Measurements from ENCODE around the gene SPTBN1.

Gene SPTBN1

DNA sequence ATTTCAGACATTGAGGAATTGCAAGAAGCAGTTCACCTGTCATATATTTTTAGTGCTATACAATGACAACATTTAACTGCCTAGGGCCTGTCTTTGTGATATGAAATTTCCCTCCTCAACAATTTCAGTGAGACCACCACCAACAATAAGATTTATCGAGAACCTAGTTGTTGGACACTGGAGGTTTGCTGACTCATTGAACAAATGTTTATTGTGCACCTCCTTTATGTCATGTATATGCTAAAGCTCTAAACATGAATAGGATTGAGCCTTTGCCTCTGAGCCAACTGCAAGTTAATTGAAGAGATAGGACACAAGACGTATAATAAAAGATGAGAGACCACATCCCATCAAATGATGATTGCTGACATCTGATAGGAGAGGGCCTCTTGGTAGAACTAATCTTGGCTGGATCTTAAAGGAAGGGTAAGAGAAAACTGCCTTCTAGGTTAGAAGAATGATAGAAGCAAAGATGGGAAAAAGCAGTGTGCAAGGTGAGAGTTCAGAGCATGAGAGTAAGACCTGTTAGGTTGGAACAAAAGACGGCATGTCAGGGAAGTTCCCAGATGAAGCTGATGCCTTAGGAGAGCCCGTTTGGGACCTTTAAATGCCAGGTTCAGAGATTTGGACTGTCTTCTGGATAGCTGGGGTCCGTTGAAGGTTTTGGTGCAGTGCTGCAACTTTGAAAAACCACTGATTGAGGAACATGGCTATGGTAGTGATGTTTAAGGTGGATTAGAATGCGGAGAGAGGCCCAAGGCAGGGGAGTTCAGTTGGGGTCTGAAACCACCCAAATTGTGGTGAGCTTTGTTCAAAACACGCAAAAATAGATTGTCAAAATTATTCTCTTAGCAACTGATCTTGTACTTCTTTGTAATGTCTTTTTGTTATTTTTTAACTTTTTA is 134.3 kb downstream of the SPTBN1 start:
- no peak for DNase-seq (ENCODE audit: low read depth)

- no peak for DNase-seq (ENCODE audit: low read depth)
These were observed 135.4 kb downstream of the SPTBN1 start for GRCh38 chr2:54591551-54591950.

GRCh38 chr2:54593249-54593648 is 137.1 kb downstream of the SPTBN1 start:
- DNase-seq (ENCODE audit: low read depth), result no peak

GRCh38 chr2:54594048-54594447 is 137.9 kb downstream of the SPTBN1 start:
- DNase-seq (ENCODE audit: low read depth), result no peak

DNA sequence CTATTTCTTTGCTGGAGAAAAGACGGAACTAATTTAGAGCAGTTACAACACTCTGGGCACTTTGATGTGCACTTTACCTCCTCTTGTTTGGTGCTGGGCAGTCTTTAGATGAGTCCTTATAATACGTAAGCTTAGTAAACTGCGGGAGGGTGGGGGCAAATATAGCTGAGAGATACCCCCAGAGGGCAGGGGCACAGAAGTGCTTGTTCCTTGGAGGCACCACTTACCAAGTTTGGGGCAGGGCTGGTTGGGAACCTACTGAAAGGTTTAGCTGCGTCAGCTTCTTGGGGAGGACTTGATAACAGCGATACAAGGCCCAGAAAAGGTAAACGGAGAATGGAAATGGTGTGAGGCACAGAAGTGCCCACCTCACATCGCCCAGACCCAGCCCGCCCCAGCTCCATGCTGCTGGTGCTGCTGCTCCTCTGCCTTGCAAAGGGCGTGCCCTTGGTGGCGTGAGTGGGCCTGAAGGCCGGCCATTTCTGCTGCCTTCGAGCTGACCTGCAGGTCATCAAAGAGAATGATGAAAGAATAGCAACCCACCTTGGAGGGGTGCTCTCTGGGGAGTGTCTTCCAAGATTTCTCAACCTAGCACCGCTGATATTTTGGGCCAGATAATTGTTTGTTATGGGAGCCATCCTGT is 139.2 kb downstream of the SPTBN1 start:
- no peak for DNase-seq (ENCODE audit: low read depth)

DNA sequence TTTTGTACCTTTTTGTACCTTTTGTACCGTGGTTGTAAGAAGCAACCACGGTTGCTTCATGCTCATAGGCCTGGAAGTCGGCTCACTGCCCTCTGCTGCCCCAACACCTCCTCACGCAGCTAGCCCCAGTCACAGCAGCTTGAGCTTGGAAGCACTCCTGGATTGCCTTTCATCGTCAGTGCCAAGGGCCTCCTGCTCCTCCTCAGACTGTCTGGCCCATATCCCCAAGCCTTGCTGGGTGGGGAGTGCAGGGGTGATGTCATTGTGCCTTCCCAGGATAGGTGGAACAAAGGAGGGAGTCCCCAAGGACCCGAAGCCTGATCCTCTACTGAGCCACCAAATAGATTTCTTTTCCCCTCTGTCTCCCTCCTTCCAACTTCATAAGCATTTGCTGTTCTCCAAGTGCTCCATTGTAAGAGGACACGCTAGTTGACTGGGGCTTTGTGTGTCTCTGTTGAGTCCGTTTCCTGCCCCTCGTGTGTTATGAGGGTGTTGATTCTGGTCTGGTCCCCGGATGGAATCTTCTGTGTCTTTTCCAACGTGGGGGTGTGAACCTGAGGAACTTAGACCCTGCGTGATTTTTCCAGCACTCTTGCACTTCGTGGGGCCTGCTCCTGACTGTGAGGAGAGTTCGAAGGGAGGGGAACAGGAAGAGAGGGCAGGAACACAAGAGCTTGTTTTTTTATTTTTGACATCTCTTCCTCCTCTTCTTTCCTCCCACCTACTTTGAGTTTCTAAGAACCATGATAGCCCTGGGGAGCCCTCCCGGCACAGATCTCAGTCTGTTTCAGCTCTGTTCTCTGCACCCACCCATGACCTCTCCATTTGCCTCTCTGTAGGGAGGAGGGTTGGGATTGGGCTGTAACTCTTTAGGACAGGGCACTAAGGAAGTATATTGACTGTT is 140.1 kb downstream of the SPTBN1 start:
- no peak for DNase-seq (ENCODE audit: low read depth)

DNA sequence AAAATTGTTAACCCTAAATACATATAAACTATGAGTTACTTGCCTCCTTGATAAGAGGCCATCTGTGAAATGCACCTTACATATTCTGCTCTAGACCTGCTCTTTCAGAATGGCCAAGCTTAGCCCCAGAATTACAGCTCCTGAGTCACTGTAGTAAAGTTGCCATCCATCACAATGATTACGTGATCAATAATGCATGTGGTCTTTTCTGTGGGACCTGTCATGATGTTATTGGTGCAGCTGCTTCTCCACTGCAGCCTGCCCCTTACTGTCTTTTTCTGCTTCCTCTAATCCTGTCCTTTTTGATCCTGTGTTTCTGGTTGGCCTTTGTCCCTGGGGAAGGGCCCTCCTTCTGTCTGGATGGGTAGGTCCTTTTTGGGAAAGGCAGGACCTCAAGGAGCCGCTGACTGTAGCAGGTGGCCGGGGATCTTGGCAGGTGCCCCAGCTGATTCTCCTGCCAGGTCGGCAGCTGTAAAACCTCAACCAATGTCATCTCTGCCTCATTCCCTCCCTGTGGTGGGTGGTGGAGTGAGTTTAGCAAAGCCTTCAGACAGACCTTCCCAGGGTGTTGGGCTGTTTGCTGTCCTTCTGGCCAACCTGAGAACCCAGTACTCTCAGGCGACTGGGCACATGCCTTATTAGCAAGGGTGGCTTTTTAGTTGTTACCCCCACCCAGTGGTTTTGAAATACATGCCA is 141.2 kb downstream of the SPTBN1 start:
- DNase-seq (ENCODE audit: low read depth), result no peak

GRCh38 chr2:54598347-54599325 is 142.5 kb downstream of the SPTBN1 start:
- no peak for DNase-seq (ENCODE audit: low read depth)

DNA sequence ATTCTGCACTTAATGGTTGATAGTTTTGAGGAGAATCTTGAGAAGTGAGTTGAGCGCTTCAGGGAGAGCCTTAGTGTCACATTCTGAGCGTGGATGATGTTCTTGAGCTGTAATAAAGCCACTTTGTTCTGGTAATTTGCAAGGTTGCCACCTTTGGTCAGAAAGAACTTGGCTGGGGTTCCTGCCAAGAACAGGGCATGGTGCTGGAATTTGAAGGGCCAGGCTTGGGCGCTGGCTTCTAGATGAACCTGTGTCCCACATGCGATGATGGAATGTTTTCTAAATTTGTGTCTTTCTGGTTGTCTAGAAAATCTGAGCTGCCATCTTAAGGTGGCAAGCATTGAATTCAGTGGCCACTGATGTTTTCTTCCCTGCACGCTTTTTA is 143.2 kb downstream of the SPTBN1 start:
- peak; percentile 38 for DNase-seq (ENCODE audit: low read depth)

- peak; percentile 61 for DNase-seq (ENCODE audit: low read depth)
These were observed 143.8 kb downstream of the SPTBN1 start for GRCh38 chr2:54599914-54600313.

DNA sequence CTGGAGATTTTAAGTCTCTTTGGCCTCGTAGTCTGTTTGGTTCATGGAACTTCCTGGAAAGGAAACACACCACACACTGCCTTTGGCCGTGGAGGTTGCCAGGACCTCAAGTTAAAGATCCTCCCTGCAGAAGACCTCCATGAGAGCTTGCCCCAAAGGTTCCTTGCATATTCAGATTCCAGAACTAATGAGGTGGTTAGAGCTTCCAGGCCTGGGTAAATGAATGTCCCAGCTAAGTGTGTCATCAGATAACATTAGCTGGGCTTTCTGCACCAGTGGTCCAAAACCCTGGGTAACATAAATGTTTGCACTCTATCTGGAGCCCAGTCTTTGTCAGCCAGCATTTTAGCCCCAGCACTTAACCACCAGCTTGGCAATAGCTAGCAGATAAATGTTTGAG is 145.2 kb downstream of the SPTBN1 start:
- no peak for DNase-seq (ENCODE audit: low read depth)

DNA sequence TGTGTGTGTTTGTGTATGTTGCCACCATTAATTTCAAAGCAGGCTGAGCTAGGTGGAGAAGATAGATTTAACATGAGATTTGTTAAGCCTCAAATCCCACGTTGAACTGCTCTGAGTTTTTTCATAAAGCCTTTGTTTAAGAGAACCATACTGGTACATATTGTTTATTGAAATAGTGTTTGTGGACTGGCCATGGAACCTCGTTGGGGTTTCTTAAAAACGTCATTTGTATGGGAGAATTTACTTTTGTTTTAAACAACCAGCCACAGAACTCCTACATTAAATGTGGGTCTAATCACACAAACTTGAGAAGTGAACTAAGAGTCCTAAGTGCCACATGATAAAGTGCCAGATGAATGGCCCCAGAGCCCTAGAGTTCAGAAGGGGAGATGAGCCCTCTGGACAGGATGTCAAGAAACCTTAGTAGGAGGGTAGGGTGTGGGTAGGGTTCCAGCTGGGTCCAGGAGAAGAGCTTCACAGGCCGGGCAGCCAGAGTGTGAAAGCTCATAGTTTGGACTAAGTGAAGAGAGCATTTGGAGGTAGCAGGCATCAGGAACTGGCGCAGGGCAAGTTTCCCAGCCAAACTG is 146.7 kb downstream of the SPTBN1 start:
- no peak for DNase-seq (ENCODE audit: low read depth)

DNA sequence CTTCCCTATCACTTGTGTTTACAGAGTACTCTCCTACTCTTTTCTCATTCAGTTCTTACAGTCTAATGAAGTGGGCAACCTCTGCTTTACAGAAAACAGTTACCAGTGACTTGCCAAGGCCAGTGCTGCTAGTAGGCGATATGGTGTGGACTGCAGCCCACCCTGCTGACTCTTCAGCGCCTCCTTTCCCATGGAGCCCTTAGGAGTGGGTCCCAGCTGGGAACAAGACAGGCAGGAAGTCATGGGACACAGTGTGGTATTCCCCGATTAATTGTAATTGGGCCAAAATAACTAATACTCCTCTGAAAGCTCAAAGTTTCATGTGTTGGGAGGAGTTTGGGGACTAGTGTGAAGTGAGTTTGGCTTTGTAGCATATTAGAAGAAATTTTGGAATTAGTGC is 147.2 kb downstream of the SPTBN1 start:
- DNase-seq (ENCODE audit: low read depth), result no peak

DNA sequence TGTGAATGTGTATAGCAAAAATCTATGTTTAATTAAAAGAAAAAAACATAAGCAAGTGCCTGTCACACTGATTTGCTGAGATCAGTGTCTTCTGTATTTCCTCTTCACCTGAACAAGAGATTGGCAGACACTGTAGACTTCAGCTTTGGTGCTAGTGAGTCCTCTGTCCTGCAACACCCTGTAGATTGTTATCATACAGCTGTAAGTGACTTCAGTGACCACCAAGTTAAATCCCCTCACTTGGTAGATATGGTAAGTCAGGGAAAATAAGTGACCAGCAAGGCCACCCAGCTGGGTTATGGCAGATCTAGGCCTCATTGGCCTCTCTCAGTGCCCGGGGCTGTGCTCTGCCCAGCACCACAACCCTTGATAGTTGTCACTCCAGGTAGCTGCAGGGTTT is 147.7 kb downstream of the SPTBN1 start:
- no peak for DNase-seq (ENCODE audit: low read depth)

- DNase-seq (ENCODE audit: low read depth), result no peak
These were observed 148.7 kb downstream of the SPTBN1 start for GRCh38 chr2:54604871-54605270.

- no peak for DNase-seq (ENCODE audit: low read depth)
These were observed 149.7 kb downstream of the SPTBN1 start for GRCh38 chr2:54605836-54606235.

DNA sequence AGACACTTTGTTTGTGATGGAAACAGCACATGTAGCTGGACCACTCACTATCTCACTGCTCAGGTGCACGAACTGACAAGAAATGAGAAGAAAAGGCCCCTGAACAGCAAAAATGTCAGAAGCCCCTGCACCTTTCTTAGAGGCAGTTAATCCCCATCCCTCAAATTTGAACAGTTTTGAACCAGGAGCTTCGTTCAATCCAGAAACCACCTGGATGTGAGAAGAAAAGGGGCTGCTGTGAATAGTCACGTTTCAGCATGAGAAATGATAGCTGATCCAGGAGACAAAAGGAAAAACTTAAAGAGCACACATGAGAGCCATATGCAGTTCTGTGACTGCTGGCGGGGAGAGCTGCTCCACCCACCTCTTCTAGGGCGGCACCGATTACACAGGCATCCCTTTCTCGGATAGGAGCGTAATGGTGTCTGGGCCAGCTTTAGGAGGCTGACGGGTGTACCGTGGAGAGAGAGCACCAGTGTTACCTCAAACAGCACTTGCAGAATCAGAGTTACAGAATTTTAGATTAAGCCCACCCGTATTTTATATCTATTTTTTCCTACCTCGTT is 150.3 kb downstream of the SPTBN1 start:
- no peak for DNase-seq (ENCODE audit: low read depth)

DNA sequence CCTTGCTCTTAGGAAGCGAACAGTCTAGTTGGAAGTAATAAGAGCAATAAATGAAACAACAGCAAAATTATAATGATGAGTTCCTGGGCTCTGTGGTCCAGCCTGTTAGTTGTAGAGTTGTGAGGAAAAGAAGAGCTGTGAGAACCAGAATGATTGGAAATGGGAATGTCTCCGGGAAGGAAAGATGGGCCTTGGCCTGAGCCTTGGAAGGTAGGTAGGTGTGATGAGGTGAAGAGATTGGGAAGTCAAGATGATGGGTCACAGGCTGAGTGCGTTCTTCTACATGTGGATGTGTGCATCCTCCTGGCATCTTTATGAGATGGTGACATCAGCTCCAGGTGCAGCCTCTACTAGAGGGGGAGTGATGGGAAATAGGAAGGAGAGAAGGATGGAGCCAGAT is 152.1 kb downstream of the SPTBN1 start:
- DNase-seq (ENCODE audit: low read depth), result no peak

DNA sequence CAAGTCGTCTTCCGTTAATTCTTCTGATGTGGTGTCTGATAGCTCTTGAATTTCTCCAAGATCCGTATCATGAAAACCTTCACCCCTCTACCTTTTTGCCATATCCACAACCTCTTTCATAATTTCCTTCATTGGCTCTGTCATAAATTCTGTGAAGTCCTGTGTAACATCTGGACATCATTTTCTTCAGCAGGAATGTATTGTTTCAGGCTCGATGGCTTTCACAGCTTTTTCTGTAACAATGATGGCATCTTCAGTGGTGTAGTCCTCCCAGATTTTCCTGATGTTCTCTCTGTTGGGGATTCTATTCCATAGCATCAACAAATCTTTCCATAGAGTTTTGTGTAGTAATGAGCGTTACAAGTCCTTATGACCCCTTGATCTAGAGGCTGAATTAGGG is 153.1 kb downstream of the SPTBN1 start:
- no peak for DNase-seq (ENCODE audit: low read depth)

DNA sequence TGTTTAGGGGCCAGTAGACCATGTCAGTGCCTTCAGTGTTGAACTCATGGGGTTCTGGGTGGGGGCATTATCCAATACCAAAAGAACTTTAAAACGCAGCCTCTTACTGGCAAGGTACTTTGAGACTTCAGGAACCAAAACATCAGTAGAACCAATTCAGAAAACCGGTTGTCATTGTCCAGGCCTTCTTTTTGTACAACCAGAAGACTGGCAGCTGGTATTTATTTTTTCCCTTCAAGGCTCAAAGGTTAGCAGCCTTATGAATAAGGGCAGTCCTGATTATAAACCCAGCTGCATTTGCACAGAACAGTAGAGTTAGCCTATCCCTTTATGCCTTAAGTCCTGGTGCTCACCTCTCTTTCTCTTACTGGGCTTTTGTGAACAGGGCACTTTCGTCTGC is 153.5 kb downstream of the SPTBN1 start:
- no peak for DNase-seq (ENCODE audit: low read depth)
